HCT116 (cell line): ENCODE results near the gene ARAP1. TPM values are rescaled to one million over a fixed set of nuclear protein-coding genes. Genes with fewer than 3 reads are reported as not detected.

Experiments
- ATAC-seq: fragments of 200-7000 bp; cut with Tn5 transposase; 2 replicates; pipeline ENCODE4 v1.9.1; 2020; ENCODE audit warnings: mild to moderate bottlenecking, moderate library complexity
- BruUV-seq: library from RNA; stranded (reverse); fragments of 400-500 nt; replicated peaks from 2 replicates; lab custom pipeline; 2021; lab: Mats Ljungman, UMichigan
- CTCF ChIA-PET: fragments of 300-600 bp; sonication (Branson Sonifier 250); formaldehyde crosslinking; loops from one replicate; lab custom pipeline; 2021; ENCODE audit warnings: antibody characterized with exemption; lab: Charles Lee
- POLR2A ChIA-PET: fragments of 300-600, 350-600 bp; sonication (Branson Sonifier 250); formaldehyde crosslinking; loops from one replicate; lab custom pipeline; 2021; ENCODE audit warnings: antibody characterized with exemption; lab: Charles Lee
- RAD21 ChIA-PET, 2 experiments: fragments of 300-600 bp; sonication (Branson Sonifier 250); formaldehyde crosslinking; loops; one replicate each; lab custom pipeline; 2023; ENCODE audit warnings: low total read pairs in 2 of 2; ENCODE audit not compliant: uncharacterized antibody in 2 of 2, unreplicated experiment in 2 of 2, low non-redundant PET in 1 of 2; lab: Charles Lee
- DNase-seq: peaks from one replicate; pipeline ENCODE4 v3.0.0-alpha.2; 2010; ENCODE audit warnings: low read depth, low spot score
- H2AFZ ChIP-seq: fragments of 200-600 bp; shearing (Covaris generic), sonication (generic); 2 replicates; pipeline ENCODE4 v1.6.1; 2017; ENCODE audit warnings: low read depth, mixed run types, mixed read lengths, antibody characterized with exemption, low read length; ENCODE audit not compliant: poor library complexity, severe bottlenecking
- H3K27ac ChIP-seq: 2 replicates; pipeline ENCODE4 v1.5.1; 2012; ENCODE audit warnings: low read depth, low read length
- H3K27me3 ChIP-seq: fragments of 200-600 bp; sonication (generic); 2 replicates; pipeline ENCODE4 v1.6.1; 2016; ENCODE audit warnings: mixed run types, low read length, mixed read lengths; ENCODE audit not compliant: insufficient read depth
- H3K36me3 ChIP-seq, 2 experiments: fragments of 200-500 bp in 1 of 2; fragments of 200-600 bp in 1 of 2; sonication (Bioruptor generic) in 1 of 2; sonication (generic) in 1 of 2; 2 replicates each; pipeline versions ENCODE4 v1.5.1 to v1.6.1; 2014 to 2016; ENCODE audit warnings: low read length in 2 of 2, inconsistent platforms in 1 of 2, mixed read lengths in 1 of 2, mixed run types in 1 of 2; ENCODE audit not compliant: insufficient read depth in 2 of 2, control insufficient read depth in 1 of 2
- H3K4me1 ChIP-seq, 2 experiments: fragments of 200-600 bp in 1 of 2; sonication (generic) in 1 of 2; 2 replicates each; pipeline versions ENCODE4 v1.5.1 to v1.6.1; 2012 to 2017; ENCODE audit warnings: low read length in 2 of 2, inconsistent platforms in 1 of 2, mild to moderate bottlenecking in 1 of 2, mixed read lengths in 1 of 2, mixed run types in 1 of 2, moderate library complexity in 1 of 2; ENCODE audit not compliant: insufficient read depth in 2 of 2, control insufficient read depth in 1 of 2
- H3K4me2 ChIP-seq: fragments of 200-600 bp; sonication (generic); 2 replicates; pipeline ENCODE4 v1.6.1; 2017; ENCODE audit warnings: mixed run types, low read length, mixed read lengths
- H3K4me3 ChIP-seq, 2 experiments: fragments of 200-600 bp in 1 of 2; sonication (generic) in 1 of 2; replicated peaks in 1 of 2; 2 replicates each; pipeline ENCODE4 v1.5.1; 2011 to 2016; ENCODE audit warnings: low read length in 2 of 2, control low read depth in 1 of 2, low read depth in 1 of 2, mild to moderate bottlenecking in 1 of 2, mixed read lengths in 1 of 2, mixed run types in 1 of 2
- H3K79me2 ChIP-seq: fragments of 200-600 bp; sonication (generic); 2 replicates; pipeline ENCODE4 v1.6.1; 2017; ENCODE audit warnings: mild to moderate bottlenecking, mixed run types, low read length, moderate library complexity, mixed read lengths; ENCODE audit not compliant: insufficient read depth
- H3K9ac ChIP-seq: fragments of 200-600 bp; sonication (generic); 2 replicates; pipeline ENCODE4 v1.6.1; 2016; ENCODE audit warnings: low read length, mixed read lengths
- H3K9me2 ChIP-seq: fragments of 200-600 bp; sonication (generic), shearing (Covaris generic); 2 replicates; pipeline ENCODE4 v1.6.1; 2017; ENCODE audit warnings: mixed run types, mild to moderate bottlenecking, moderate library complexity; ENCODE audit not compliant: insufficient read depth
- H3K9me3 ChIP-seq, 2 experiments: fragments of 200-500 bp in 1 of 2; fragments of 200-600 bp in 1 of 2; sonication (Bioruptor generic) in 1 of 2; sonication (generic) in 1 of 2; 2 replicates each; pipeline ENCODE4 v1.6.1; 2014 to 2017; ENCODE audit warnings: low read length in 2 of 2, mixed read lengths in 2 of 2, inconsistent platforms in 1 of 2, low read depth in 1 of 2, mild to moderate bottlenecking in 1 of 2, mixed run types in 1 of 2, moderate library complexity in 1 of 2; ENCODE audit not compliant: control insufficient read depth in 1 of 2, insufficient read depth in 1 of 2
- H4K20me1 ChIP-seq: fragments of 200-600 bp; sonication (generic), shearing (Covaris generic); 2 replicates; pipeline ENCODE4 v1.6.1; 2017; ENCODE audit warnings: mixed run types, mild to moderate bottlenecking, moderate library complexity; ENCODE audit not compliant: insufficient read depth
- CBX3 ChIP-seq: IDR thresholded peaks from 2 replicates; pipeline ENCODE4 v1.6.1; 2012; ENCODE audit warnings: low read depth
- CEBPB ChIP-seq: IDR thresholded peaks from 2 replicates; pipeline ENCODE4 v1.6.1; 2012; ENCODE audit warnings: low read depth
- EGR1 ChIP-seq: IDR thresholded peaks from 2 replicates; pipeline ENCODE4 v1.6.1; 2012; ENCODE audit warnings: low read depth
- ELF1 ChIP-seq: IDR thresholded peaks from 2 replicates; pipeline ENCODE4 v1.6.1; 2012; ENCODE audit warnings: low read depth, borderline replicate concordance
- EZH2phosphoT487 ChIP-seq: fragments of 200-600 bp; IDR thresholded peaks from 2 replicates; pipeline ENCODE4 v1.6.1; 2018; ENCODE audit warnings: antibody characterized with exemption, borderline replicate concordance
- JUND ChIP-seq: IDR thresholded peaks from 2 replicates; pipeline ENCODE4 v1.6.1; 2012
- MAX ChIP-seq: IDR thresholded peaks from 2 replicates; pipeline ENCODE4 v1.6.1; 2012
- POLR2A ChIP-seq: IDR thresholded peaks from 2 replicates; pipeline ENCODE4 v1.7.0; 2011; ENCODE audit warnings: borderline replicate concordance; ENCODE audit not compliant: insufficient read depth, insufficient read length; ENCODE audit errors: extremely low read depth
- POLR2AphosphoS5 ChIP-seq: IDR thresholded peaks from 2 replicates; pipeline ENCODE4 v1.6.1; 2011; ENCODE audit warnings: mild to moderate bottlenecking, low read depth, low read length, moderate library complexity
- RAD21 ChIP-seq: IDR thresholded peaks from 2 replicates; pipeline ENCODE4 v1.6.1; 2012; ENCODE audit warnings: low read depth, mild to moderate bottlenecking
- REST ChIP-seq: IDR thresholded peaks from 2 replicates; pipeline ENCODE4 v1.6.1; 2012; ENCODE audit warnings: low read depth
- SP1 ChIP-seq: IDR thresholded peaks from 2 replicates; pipeline ENCODE4 v1.6.1; 2012; ENCODE audit warnings: low read depth
- SRF ChIP-seq: IDR thresholded peaks from 2 replicates; pipeline ENCODE4 v1.6.1; 2012; ENCODE audit warnings: low read depth
- TCF7L2 ChIP-seq: IDR thresholded peaks from 2 replicates; pipeline ENCODE4 v1.7.0; 2011; ENCODE audit warnings: borderline replicate concordance, inconsistent platforms; ENCODE audit not compliant: insufficient read depth, insufficient read length; ENCODE audit errors: extremely low read depth
- YY1 ChIP-seq: IDR thresholded peaks from 2 replicates; pipeline ENCODE4 v1.6.1; 2011; ENCODE audit warnings: low read length, low read depth, moderate library complexity, mild to moderate bottlenecking; ENCODE audit not compliant: insufficient replicate concordance; ENCODE audit errors: extremely low read depth
- ZBTB33 ChIP-seq: IDR thresholded peaks from 2 replicates; pipeline ENCODE4 v1.6.1; 2011; ENCODE audit warnings: mild to moderate bottlenecking, low read length, moderate library complexity; ENCODE audit not compliant: insufficient replicate concordance; ENCODE audit errors: extremely low read depth
- ZFX ChIP-seq: fragments of 450-650 bp; IDR thresholded peaks from 2 replicates; pipeline ENCODE4 v1.6.1; 2017
- intact Hi-C: fragments of 100-400 bp; cut with micrococcal nuclease; formaldehyde crosslinking; loops from 2 replicates; pipeline ENCODE4 v1.10.0; 2022
- total RNA-seq: library from RNA; stranded (reverse); gene quantifications from one replicate; pipeline ENCODE4 v1.2.1, GENCODE V29; 2021; ENCODE audit not compliant: unreplicated experiment
- TF ChIP-seq, protein P1 (sequence below), 3 experiments: fragments of 200-600 bp in 1 of 3; sonication (generic) in 1 of 3; IDR thresholded peaks in 2 of 3; conservative IDR thresholded peaks in 1 of 3; 2 replicates each; pipeline ENCODE4 v1.5.1; 2012 to 2017; ENCODE audit warnings: low read depth in 2 of 3, low read length in 2 of 3, antibody characterized with exemption in 1 of 3, borderline replicate concordance in 1 of 3, control low read depth in 1 of 3, mild to moderate bottlenecking in 1 of 3, mixed read lengths in 1 of 3, mixed run types in 1 of 3, moderate library complexity in 1 of 3; ENCODE audit not compliant: insufficient read depth in 1 of 3

ARAP1 gene
- total RNA-seq, 1 experiment from 2014 or later: 57.4 TPM

DNA sequence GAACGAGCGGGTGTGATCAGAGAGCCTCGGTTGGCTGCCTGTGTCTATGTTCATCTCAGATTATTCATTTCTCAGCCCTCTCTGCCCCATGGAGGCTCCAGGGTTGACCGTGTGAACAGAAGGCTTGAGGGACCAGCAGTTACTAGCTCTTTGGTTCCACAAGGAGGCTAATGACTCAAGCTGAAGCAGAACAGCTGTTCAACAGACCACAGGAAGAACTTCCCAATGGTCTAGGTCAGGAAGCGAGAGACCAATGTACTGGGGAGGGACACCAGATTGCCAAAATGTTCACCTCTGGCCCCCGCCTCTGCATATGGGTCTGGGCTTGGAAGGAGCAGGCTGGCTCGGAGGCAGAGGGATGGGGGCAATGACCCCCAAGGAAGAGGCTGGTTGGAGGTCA, 63.3 kb downstream of the ARAP1 start:
- Histone ChIP-seq H3K9ac (no peak overlapping the region), H3K4me2 (no peak overlapping the region), H4K20me1 (no peaks in the 10 kb centered on the region), H3K4me3 (no peak overlapping the region), H3K4me1 (peaks cover 0 to 12% of the 10 kb centered on the region in 2 experiments; a peak in 3 of 4 replicates), H3K9me2 (no peaks in the 10 kb centered on the region), H3K27me3 (no peaks in the 10 kb centered on the region), H3K79me2 (no peaks in the 10 kb centered on the region), H3K27ac (no peak overlapping the region), H3K9me3 (no peaks in the 10 kb centered on the region), H2AFZ (no peak overlapping the region), H3K36me3 (peaks cover 8 to 9% of the 10 kb centered on the region in 2 experiments; a peak in 1 of 4 replicates)
- BruUV-seq: no TSS peak
- RAD21 ChIA-PET: no interaction called here
- DNase-seq (no peak), ATAC-seq (no peak)
- POLR2A ChIA-PET: no interaction called here
- TF ChIP-seq ELF1 (no peak), SP1 (no peak), ZBTB33 (no peak), CEBPB (no peak), EZH2phosphoT487 (no peak), MAX (no peak), JUND (no peak), YY1 (no peak), POLR2A (no peak), TCF7L2 (no peak), SRF (no peak), POLR2AphosphoS5 (no peak), RAD21 (no peak), CBX3 (no peak), REST (no peak), EGR1 (no peak), ZFX (no peak)
- TF ChIP-seq, protein P1, sequence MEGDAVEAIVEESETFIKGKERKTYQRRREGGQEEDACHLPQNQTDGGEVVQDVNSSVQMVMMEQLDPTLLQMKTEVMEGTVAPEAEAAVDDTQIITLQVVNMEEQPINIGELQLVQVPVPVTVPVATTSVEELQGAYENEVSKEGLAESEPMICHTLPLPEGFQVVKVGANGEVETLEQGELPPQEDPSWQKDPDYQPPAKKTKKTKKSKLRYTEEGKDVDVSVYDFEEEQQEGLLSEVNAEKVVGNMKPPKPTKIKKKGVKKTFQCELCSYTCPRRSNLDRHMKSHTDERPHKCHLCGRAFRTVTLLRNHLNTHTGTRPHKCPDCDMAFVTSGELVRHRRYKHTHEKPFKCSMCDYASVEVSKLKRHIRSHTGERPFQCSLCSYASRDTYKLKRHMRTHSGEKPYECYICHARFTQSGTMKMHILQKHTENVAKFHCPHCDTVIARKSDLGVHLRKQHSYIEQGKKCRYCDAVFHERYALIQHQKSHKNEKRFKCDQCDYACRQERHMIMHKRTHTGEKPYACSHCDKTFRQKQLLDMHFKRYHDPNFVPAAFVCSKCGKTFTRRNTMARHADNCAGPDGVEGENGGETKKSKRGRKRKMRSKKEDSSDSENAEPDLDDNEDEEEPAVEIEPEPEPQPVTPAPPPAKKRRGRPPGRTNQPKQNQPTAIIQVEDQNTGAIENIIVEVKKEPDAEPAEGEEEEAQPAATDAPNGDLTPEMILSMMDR (IDR thresholded peaks at IDR 0.05 in 2 of 3, conservative IDR thresholded peaks at IDR 0.05 in 1 of 3; ENCODE audit: borderline replicate concordance in 1 of 3, insufficient read depth in 1 of 3, low read depth in 2 of 3, low read length in 2 of 3): no peak
- intact Hi-C loops: no loop called here
- CTCF ChIA-PET: no interaction called here
